B cell (primary cell): ENCODE measurements around the gene CANT1.

Experiments
- CTCF ChIP-seq: fragments of 200-600 bp; IDR thresholded peaks from one replicate; pipeline ENCODE4 v1.8.0; 2022; ENCODE audit warnings: antibody characterized with exemption, mild to moderate bottlenecking
- EZH2 ChIP-seq: IDR thresholded peaks from 2 replicates; pipeline ENCODE4 v1.6.1; 2012; ENCODE audit warnings: borderline replicate concordance, low read depth, mild to moderate bottlenecking, moderate library complexity, low read length; ENCODE audit not compliant: insufficient read depth, poor library complexity, severe bottlenecking

- TF ChIP-seq CTCF, result peak; percentile 47
- TF ChIP-seq EZH2, result no peak
Measured at GRCh38 chr17:79023886-79024771, 14.6 kb upstream of the CANT1 start, which contains the start of gene C1QTNF1.
